Measurements from ENCODE around the gene PRSS8.

DNA sequence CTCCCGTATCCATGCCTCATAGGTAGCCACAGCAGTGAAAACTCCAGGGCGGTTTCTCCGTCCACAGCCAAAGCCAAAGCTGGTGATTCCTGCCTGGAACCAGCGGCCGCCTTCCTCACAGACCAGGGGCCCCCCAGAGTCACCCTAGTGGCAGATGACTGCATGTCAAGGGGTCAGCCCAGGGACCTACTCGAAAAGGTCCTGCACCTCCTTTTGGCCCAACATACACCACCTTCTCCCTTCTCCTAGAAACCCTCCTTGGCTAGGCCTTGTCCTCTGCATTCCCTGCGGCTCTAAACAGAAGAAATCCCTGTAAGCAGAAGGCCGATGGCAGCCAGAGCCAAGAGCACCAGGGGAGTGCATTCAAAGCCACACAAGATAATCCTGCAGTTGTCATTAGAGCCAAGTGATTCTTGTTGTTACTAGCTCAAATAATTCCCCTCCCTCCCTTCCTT lies 8.2 kb upstream of the PRSS8 start:
- no peak for TF ChIP-seq GATA2 (IDR thresholded peaks at IDR 0.05; ENCODE audit: low read depth, low read length)
- TF ChIP-seq GATA3 (IDR thresholded peaks at IDR 0.05; ENCODE audit: low read depth, low read length) = no peak
